NCI-H1930 (cell line): Measurements from ENCODE around the gene FOXE1.

Source experiments
- DNase-seq, 2 experiments: peaks; one replicate each; lab custom pipeline; 2025; lab: John Stamatoyannopoulos, UW

Gene FOXE1

DNA sequence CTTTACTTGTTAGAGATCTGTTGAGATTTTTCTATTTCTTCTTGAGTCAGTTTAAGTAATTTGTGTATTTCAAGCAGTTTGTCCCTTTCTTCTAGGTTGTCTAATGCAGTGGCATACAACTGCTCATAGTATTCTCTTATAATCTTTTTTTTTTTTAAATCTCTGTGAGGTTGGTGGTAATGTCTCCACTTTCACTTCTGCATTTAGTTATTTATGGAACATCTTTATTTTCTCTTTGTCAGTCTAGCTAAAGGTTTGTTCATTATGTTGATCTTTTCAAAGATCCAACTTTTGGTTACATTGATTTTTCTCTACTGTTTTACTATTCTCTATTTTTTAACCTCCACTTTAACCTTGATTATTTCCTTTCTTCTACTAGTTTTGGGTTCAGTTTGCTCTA, 13.8 kb downstream of the FOXE1 start:
- no peak for DNase-seq

DNA sequence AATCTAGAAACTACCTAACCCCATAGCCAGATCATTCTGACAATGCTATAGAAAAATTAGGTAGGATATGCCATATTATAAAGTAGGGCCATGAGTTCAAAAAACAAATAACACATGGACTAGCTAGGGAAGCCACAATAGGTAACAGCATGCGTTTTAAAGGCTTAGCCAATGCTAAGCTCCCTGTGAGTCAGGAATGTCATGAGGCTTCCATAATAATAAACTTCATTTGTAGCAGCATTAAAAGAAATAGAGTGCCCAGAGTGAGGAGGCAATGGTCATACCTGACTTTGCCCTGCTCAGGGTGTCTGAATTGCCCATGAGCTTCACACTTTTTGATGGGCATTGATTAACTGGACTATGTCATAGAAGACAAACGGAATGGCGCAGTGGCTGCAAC, 15.8 kb downstream of the FOXE1 start:
- DNase-seq, result no peak

DNA sequence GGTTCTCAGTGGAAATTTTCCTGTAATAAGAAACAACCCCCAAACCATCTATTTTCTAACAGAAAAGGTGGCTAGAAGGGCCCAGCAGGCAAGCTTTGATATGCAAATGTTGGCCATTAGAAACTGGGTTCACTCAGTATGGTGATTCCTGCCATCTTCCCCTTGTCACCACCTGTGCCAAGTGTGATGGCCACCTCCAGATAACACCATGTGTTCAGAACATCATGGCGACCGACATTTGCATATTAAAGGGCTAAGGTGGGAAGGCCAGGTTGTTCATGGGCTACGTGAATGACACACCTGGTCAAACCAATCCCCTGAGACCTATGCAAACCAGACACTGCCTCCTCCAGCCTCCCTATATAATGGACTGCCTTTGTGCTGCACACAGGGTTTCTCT, 20.4 kb downstream of the FOXE1 start:
- DNase-seq, result no peak

DNA sequence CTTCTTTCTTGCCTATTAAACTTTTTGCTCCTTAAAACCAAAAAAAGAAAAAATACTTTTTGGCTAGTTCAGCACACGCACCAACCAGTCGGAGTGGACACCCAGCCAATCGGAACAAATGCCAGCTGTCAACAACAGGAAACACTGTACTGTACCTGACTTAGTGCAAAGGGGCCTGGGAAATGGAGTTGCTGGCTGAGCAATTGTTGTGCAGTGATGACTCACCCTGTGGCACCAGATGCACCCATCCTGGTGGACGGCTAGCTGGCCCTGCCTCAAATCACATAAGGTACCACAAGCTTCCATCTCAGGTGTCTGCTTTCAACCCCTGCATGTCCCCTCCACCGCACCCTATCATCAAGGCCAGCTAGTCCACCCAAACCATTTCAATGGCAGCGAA, 20.9 kb downstream of the FOXE1 start:
- DNase-seq, result no peak

DNA sequence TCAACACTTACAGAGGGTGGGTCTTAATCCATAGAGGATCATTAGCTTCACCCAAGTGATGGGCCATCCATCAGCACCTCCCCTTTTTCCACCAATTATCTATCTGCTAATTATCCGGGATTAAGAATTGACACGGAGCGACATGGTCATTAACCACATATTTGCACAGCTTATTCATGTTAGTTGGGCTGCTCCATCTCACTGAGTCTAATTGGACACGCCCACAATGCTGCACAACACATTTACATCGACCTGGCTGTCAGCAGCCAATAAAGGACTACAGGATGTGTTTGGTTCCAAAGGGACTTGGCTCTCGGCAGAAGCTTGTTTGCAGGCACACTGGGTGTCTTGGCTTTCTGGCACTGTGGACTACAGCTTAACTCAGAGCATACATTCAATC, 21.6 kb downstream of the FOXE1 start:
- no peak for DNase-seq

DNA sequence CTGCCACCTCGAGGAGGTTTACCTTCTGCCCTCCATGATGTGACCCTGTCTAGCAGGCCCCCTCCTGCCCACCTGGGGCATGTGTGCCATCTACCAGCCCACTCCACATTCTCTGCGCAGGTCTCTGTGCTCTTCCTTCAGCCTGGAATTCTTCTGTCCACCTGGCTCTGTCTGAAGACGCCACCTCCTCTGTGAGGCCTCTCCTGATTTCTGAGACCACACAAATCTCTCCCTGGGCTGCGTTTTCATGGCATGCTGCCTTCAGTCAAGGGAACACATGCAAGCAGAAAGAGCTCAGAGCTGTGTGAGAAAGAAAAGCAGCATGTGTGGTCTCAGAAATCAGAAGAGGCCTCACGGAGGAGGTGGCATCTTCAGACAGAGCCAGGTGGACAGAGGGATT, 22.1 kb downstream of the FOXE1 start:
- DNase-seq, result no peak

DNA sequence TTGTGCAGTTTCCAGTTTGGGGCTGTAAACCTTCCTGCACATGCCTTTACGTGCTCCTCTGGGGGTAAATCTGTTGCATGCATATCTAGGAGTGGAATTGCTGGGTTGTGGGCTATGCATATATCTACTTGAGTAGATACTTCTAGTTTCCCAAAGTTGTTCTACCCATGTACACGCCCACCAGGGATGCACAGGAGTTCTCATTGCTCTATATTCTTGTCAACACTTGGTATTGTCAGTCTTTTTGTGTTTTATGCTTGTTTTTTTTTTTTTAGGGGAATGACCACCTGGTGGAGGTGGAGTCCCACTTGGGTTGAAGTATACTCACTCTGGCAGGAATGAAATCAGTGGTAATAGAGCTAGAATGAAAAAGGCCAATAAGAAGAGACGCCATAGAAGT, 23.0 kb downstream of the FOXE1 start:
- DNase-seq, result no peak

DNA sequence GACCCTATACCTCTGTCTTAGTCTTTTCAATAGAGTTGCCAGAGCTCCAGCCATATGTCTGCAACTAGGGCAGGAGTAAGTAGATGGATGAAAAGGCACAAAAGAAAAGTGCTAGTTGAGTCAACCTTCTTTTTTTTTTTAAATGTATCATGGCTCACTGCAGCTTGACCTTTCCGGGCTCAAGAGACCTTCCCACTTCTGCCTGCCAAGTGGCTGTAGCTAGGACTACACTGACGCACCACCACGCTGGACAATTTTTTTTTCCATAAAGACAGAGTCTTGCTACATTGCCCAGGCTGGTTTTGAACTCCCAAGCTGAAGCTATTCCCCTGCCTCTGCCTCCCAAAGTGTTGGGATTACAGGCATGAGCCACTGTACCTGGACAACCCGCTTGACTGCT, 27.3 kb downstream of the FOXE1 start:
- DNase-seq, result no peak

DNA sequence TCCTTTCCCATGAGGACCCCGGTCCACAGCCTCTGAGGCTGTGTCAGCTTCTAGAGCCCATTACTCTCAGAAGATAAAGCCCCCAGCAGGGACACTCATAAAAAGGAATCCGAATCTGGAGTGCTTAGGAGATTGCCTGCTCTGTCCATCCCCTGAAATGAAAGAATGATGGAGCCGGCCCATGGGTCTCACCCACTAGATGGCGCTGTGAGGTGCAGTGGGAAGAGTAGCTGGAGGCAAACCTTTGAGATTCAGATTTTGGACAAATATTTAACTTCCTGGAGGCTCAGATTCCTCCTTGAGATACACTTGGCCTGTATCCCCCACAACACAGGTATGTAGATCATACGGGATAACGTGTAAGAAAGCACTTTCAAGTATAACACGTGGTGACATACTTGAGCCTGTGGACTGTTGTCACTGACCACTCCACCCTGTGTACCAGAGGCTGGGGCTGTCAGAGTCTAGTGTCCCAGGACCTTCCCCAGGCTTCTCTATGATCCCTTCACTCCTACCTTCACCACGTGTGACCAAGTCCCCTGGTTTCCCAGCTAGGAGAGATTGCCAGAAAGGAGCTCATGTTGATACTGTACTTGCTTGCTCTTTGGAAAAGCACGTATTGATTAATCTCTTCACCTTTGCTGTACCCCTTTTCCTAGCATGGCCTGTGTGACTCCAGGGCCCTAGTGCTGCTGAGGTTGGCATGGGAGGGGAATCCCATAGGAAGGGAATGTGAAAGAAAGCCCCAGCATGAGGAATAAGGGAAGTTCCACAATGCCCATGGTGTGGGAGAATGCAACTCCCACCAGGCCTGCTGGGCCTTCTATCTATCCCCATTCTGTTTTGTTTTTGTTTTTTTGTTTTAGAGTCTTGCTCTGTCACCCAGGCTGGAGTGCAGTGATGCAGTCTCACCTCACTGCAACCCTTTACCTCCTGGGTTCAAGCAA, 37.2 kb downstream of the FOXE1 start:
- DNase-seq, result no peak

DNA sequence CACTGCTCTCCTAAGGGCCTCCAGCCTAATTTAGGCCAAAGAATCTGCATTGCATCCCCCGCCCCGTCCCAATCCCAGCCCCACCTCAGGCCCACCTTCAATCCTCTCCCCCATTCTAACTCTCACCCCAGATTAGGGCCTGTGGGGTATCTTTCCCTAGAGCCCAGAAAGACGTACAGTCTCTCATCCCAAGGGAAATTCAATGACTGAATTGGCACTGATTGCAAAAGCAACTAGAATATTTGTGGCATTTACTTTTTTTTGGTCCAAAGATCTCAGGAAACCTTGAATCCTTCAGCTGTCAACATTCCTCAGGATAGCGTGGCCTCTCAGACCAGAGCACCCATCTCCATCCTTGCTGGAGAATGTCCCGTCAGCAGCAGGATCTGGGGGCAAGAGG, 38.7 kb downstream of the FOXE1 start:
- DNase-seq, result no peak

DNA sequence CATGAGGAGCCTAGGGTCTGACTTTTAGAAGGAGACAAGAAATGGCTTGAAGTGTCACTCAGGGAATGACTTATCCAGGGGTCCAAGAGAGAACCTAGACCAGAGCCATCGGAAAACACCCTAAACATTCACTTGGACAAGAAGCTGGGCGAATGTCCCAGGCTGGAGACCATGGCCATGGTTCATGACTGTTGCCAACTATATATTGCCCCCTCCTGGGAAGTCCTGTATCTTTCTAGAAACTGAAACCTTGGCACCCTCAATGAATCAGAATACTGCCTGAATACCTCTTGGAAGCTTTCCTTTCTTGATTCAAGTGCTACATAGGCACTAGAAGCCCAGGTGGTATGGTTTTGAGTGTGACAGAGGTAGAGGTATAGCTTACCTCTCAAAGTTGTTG, 39.4 kb downstream of the FOXE1 start:
- no peak for DNase-seq

DNA sequence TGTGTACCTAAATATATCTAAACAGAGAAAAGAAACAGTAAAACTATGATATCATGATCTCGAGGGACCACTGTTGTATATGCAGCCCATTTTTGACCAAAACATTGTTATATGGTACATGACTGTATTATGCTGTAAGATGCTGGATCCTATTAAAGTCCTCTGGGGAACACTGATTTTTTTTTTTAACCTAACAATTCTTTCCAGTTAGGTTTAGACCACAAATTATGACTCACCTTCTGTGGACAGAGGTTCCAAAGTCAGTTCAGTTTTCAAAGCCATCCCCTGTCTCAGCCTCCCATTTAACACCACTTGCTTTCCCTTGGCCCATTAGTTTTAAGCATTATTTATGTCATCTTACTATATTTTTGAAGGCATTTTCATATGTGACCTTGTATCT, 42.2 kb downstream of the FOXE1 start:
- no peak for DNase-seq

DNA sequence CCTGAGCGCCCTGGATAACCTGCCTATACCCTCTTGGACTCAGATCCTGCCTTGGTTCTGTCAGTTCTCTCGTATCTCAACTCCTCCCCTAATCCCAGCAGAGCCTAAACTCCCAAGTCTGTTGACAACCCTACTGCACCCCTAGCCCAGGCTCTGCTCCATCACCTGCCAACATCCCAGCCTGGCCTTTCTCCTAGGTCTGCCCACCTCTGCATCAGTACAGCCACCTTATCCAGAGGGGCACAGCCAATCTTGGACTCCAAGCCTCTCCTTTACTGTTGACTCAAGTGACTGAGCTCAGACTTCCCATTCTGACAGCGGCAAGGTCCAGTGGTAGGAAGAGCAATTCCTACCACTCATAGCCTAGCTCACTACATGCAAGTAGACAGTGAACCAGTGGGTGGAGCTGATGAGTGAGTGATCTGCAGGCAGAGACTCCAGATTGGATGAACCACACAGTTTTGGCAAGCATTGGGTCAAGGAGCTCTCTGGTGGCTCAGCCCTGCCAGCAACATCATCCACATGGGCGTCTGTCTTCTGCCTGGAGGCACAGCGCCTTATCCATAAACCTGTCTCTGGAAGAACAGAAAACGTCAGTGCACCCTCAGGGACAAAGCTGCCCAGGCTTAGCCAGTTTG, 42.8 kb downstream of the FOXE1 start:
- DNase-seq, result no peak

DNA sequence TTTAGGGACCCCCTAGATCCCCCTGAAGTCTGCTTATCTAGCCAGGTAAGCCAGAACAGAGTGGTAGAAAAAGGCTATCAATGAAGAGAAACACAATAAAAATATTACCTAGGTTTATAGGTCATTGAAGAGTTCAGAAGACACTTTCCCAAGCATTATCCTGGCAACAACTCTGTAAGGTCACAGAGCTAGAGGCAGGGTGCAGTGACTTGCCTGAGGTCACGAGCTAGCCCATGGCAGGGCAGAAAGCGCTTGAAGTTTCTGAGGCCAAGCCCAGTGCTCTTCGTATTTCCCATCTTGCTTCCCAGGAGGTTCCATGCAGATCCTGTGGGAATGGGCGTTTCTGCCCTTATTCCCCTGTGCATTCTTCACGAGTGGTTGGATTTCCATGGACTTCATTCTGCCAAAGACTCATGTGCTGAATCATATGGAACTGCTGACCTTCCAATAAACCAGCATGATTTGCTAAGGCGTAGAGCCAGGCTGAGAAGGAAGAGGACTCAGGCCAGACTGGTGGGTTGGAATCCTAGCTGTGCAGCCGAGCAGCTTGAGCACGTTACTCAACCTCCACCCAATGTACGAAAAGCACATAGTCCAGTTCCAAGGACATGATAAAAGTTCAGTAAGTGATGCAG, 47.2 kb downstream of the FOXE1 start:
- no peak for DNase-seq

DNA sequence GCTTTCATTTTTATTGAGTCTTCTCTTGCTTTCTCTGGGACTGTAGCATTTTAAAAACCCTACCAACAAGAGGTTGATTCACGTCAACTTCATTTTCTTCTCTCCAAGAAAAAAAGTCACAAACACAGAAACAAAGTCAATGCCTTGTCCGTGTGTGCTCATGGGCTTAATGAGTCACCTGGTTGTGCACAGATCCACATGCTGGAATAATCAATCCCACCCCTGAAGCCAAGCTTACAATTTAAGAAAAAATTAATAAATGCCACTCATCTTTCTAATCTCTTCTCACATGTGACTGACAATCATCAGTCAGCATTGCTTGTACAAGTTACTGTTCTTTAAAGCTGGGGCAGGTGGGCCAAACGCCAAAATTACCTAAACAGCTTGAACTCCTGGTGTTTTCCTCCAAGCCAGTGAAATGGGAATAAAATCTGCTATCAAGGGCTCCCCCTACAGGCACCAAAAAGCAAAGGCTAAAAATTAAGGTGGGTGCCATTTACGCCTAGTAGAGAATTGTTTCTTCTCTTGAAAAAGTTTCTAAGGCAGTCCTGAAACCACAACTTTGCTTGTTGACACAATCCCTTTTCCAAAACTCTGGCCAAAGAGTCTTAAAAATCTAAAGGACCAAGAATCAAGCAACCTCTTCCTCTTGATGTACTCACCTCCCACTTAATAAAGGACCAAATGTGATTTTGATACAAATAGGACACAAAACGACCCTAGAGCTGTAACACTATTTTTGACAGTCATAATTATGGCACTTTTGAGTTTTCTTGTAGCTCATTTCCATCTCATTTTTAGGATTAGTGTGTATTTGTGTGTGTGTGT, 47.9 kb downstream of the FOXE1 start:
- DNase-seq, result peak in 1 of 2 experiments; percentile 16

DNA sequence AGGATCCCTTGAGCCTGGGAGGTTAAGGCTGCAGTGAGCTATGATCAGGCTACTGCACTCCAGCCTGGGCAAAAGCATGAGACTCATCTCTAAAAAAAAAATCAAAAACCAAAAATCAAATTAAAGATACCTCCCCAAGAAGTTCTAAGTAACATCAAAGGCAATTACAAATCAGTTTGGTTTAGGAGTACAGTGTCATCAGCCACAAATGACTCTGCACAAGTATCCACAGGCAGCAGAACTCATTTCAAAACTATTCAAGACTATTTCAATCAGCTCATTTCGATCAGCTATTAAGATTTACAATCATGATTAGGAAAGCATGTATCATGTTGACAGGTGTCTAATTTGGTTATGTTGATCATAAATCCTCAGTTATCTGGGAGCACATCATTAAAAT, 50.2 kb downstream of the FOXE1 start:
- no peak for DNase-seq

DNA sequence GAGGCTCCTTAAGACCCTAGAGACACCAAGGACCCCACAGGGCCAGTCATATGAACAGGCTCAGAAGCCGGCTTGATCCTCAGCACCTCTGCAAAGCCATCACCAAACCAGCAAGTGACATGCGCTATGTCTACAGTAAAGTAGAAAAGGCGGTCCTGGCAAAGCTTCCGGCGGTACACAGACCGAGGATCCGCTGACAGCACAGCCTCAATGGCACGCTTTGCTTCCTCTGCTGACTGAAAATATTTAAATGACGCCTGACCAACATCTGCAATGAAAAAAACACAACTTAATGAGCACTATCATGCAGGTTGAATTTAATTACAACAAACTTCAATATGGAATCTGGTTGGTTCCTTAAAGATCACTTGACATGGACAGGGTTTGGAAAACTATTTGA, 51.7 kb downstream of the FOXE1 start:
- no peak for DNase-seq

DNA sequence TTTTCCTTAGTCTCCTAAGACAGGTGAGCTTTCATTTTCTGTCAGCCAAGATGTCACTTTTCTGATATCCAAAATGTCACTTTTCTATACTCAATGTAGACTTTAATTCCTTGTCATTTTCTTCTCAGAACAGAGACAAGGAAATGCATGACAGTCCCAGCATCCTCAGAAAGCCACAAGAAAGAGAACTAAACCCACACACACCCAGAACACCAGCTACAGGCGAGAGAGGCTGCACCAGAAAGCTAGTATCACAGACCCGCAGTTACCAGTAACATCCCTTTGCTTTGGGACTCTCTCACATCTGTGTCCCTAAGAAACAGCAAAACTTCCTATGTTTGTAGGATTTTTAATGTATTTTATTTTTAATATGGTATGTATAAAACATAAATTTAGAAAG, 52.2 kb downstream of the FOXE1 start:
- DNase-seq, result no peak
